Inferior parietal cortex (tissue), 1 donor: ENCODE results near the gene LPGAT1.
"Not testable (repeated sequence)": the region's sequence is repeated elsewhere in the genome, so short reads cannot be mapped to it uniquely, and the experiment has no call there.

ENCODE experiments used
- DNase-seq: peaks from one replicate; pipeline ENCODE4 v3.0.0-alpha.2; 2016; ENCODE audit errors: extremely low spot score

The LPGAT1 gene

DNA sequence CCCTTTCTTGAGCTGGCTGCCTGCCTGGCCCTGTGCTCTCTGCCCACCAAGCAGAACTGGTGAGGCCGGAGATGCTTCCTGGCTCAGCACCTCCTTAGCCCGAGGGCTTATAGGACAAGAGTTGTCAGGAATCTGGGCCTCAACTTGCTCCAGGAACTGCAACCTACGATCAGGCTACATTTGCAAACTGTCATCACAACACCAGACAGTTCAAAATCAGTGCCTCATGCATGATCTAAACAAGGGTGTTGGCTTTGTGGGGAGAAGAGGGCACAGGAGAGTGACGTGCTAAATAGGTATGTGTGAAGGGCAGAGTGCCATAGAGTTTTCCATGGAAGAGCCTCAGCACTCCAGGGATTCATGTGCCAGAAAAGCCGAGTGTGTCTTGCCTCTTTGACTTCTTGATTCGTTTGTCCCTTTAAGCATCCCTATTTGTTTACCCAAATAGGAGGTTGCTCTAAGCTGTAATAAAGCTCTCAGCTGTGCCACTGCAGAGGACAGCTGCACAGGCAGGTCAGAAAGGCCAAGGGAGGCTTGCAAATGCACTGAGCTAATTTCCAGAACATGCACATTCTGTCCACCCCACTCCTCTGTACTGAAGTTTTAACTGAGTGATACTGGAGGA lies 125.0 kb downstream of the LPGAT1 start:
- no peak for DNase-seq

DNA sequence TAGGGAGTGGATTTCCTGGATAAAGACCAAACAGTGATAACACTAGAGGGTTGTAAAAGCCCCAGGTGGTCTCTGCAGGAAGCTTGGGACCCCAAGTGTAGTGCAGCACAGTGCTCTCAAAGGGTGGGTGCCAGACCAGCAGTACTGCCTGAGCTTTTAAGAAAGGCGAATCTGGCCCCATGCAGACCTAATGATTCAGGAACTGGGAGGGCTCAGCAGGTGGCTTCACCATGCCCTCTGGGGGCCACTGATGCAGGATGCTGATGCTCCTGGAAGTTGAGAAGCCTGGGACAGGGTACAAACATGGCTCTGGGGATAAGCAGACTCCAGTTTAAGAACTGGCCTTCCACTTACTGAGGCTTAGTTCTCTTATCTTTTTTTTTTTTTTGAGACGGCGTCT lies 126.0 kb downstream of the LPGAT1 start:
- no peak for DNase-seq

GRCh38 chr1:211703812-211704537 lies 126.6 kb downstream of the LPGAT1 start:
- DNase-seq = peak; percentile 38

DNA sequence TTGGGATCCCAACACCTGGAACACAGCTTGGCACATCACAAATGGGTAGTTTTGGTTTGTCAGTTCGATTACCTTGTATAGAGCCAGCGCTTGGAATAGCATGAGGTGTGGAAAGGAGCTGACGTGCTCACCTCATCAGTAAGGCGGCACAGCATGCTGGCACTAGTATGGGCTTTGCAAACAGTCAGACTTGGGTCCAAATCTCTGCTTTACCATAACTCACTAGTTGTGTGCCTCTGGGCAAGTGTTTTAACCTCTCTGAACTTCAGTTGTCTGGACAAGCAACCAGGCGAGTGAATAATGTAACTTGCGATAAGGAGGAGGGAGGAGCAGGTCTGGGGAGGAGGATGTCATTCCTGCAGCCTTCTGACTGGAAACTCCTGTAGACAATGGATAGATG lies 128.8 kb downstream of the LPGAT1 start:
- no peak for DNase-seq

GRCh38 chr1:211699059-211699458 lies 131.5 kb downstream of the LPGAT1 start:
- DNase-seq = no peak

DNA sequence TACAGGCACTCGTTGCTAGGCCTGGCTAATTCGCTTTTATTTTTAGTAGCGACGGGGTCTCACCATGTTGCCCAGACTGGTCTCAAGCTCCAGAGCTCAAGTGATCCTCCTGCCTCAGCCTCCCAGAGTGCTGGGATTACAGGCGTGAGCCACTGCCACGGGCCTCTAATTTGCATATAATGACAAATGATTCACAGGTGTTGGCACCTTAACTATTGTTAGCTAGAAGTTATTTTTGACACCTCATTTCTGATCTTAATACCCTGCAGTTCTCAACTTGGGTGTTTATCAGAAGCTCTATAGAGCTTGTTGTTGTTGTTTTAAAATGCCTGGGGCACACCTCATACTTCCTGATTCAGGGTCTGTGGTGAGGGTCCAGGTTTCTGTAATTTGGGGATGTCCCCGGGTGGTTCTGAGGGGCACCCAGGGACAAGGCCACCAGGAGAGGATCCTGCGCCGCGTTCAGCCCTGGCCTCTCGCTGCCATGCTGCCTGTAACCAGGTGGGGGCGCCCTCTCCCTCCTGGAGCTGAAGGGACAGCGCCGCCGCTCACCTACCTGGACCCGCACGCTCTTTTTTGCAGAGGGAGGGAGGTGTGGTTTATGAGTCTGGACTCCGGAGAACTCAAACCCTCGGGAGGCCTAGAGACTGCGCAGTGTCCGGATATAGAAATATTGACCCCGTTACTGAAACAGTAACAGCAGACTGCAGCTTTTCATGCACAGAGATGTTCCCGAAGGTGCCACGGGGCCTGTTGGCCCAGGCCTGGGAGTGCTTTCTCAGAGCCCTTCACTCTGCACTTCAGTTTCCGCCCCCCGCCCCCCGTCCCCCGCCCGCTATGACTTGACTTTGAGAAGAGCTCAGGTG lies 132.2 kb downstream of the LPGAT1 start:
- peak; percentile 80 for DNase-seq

DNA sequence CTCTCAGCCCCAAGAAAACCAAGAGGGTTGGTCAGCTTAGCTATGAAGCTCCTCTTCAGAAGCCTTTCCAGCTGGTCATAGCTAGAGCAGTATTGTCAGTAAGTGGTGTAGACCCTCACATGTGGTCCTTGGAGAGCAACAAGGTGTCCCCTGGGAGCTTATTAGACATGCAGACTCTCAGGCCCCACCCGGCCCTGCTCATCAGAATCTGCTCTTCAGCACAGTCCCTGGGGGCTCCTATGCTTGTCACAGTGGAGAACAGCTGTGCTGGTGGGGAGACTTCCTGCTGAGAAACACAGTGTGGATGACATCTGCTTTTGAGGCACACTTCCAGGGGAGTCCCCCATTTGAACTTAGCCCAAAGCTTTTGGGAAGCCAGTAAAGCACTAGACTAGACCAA lies 133.2 kb downstream of the LPGAT1 start:
- no peak for DNase-seq

DNA sequence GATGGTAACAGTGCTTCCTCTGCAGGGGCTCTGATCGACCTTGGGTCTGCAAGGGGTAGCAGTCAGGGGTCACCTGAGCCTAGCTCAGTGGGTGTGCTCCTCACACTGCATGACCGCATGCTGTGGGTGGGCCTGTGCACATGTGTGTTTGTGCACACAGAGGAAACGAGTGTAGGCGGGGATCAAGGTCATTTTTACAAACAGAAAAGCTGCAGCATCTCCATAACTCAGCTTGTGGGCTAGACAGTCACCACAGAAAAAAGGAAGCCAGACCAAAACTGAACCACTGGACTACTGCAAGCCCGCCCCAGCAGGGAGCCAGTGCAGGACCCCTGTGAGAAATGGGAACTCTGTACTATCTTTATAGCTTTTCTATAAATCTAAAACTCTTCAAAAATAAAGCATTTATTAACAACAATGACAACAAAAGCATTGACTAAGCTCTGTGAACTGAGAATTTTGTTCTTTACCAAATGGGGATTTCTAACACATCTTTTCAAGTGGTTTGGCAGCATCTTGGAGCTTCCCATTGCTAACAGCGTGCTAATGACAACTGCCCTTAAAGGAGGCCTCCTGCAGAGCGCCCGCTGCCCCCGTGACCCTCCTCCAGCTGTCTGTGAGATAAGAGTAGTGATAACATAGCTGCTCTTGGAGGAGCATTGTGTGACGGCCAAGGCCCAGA lies 135.3 kb downstream of the LPGAT1 start:
- DNase-seq = no peak

- DNase-seq = not testable (repeated sequence)
Observed at GRCh38 chr1:211693911-211694310, 136.7 kb downstream of the LPGAT1 start.
